ENCODE measurements around the gene PTPRJ.
"Not testable (repeated sequence)": the region's sequence is repeated elsewhere in the genome, so short reads cannot be mapped to it uniquely, and the experiment has no call there.

The PTPRJ gene

GRCh38 chr11:48018528-48019216 lies 38.3 kb downstream of the PTPRJ start:
- no peak for DNase-seq (ENCODE audit: low read depth in 2 of 2)

DNA sequence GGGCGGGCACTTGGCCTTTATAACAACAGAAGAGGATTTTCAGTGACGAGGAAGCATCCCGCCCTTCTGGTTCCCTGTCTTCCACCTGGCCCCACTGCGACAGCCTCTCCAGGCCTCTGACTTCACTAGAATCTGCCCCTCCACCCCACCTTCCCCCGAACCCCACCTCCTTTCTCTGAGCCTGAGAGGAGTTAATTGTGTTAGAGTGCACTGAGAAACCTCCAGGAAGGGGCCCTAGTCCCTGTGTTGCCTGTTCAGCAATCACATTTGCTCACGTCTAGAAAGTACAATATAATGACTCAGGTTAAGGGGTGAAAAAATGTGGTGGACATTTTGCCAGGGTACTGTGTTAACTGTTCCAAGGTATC lies 38.8 kb downstream of the PTPRJ start:
- DNase-seq (ENCODE audit: low read depth in 2 of 2) = no peak

DNA sequence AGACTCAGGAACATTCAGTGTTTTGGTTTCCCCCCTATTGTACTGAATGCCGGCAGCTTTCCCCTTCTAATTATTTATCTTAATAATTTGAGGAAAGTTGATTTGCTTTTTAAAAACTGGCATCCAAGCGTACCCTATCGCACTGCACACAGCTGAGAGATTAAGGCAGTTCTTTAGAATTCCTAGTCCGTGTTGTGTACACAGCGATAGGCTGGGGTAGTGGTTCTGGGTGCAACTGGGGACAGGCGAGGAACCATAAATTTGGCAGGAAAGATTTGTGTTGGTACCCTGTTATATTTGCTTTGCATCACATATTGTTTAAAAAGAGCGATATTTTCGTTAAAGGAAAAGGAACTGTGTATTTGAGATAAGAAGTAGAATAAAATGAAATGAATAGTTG lies 39.2 kb downstream of the PTPRJ start:
- no peak for DNase-seq (ENCODE audit: low read depth in 2 of 2)

- no peak for DNase-seq (ENCODE audit: low read depth in 2 of 2)
Measured at GRCh38 chr11:48020092-48020755, 39.9 kb downstream of the PTPRJ start.

DNA sequence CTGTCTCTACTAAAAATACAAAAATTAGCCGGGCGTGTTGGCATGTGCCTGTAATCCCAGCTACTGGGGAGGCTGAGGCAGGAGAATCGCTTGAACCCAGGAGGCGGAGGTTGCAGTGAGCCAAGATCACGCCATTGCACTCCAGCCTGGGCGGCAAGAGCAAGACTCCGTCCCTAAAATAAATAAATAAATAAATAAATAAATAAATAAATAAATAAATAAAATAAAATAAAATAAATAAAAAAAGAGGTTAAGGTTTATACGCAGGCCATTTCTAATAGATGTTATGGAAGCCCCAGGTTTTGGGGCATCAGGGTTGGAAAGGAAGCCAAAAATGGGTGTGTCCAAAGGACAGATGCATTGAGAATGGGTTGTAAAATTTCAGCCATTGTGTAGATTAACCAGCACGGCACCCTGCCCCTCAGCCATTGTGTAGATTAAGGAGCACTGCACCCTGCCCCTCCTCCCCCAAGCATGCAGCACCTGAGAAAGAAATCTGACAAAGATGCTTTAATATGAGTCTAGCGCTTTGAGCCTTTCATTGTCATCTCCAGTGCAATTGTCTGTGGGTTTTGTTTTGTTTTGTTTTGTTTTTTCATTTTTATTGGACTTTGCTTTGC lies 41.0 kb downstream of the PTPRJ start:
- DNase-seq (ENCODE audit: low read depth in 2 of 2) = not testable (repeated sequence)

GRCh38 chr11:48022445-48022844 lies 42.1 kb downstream of the PTPRJ start:
- DNase-seq (ENCODE audit: low read depth in 2 of 2) = no peak

DNA sequence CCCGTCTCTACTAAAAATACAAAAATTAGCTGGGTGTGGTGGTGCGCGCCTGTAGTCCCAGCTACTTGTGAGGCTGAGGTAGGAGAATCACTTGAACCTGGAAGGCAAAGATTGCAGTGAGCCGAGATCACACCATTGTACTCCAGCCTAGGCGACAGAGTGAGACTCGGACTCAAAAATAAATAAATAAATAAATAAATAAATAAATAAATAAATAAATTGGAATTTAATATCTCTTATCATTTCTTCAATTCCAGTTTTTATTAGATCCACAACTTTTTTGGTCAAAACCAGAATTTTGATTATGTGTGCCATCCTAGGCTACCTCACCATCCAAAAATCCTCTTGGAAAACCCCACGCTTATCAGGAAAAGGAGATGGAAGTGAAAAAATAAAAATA lies 43.2 kb downstream of the PTPRJ start:
- DNase-seq (ENCODE audit: low read depth in 2 of 2) = not testable (repeated sequence)

DNA sequence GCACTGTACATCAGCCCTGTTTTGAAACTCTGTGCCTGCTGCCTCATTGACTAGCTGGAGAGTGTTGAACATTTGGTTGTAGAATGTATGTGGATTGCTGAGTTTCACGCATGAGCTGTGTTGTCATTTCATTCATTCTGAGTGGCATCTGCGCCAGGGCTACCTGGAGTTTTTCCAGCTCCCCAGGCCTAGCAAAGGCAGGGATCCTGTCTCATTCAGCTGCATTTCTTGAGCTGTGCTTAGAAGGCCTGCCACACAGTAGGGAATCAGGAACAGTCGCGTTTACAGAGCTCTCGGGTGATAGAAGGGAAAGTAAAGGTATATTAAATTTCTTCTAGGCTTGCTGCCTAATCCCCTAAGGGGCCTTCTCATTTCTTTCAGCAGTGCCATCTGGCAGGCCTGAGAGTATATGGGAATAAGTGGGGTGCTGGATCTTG lies 44.3 kb downstream of the PTPRJ start:
- no peak for DNase-seq (ENCODE audit: low read depth in 2 of 2)

GRCh38 chr11:48025293-48025983 lies 45.1 kb downstream of the PTPRJ start:
- no peak for DNase-seq (ENCODE audit: low read depth in 2 of 2)

DNA sequence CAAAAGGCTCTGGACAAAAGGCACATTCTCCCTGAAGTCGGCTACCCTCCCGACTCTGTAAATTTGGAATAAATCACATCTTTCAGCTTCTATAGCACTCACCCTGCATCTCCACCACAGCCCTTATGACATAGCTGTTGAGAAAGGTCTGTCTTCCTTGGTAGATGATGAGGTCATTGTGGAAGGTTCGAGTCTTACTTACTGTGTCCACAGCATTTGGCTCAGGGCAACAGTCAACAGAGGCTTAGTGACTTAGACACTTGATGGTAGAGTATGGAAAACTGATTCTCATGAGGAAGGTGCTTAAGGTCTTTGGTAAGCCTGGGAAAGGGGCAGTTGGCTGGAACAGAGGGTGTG lies 45.6 kb downstream of the PTPRJ start:
- no peak for DNase-seq (ENCODE audit: low read depth in 2 of 2)

DNA sequence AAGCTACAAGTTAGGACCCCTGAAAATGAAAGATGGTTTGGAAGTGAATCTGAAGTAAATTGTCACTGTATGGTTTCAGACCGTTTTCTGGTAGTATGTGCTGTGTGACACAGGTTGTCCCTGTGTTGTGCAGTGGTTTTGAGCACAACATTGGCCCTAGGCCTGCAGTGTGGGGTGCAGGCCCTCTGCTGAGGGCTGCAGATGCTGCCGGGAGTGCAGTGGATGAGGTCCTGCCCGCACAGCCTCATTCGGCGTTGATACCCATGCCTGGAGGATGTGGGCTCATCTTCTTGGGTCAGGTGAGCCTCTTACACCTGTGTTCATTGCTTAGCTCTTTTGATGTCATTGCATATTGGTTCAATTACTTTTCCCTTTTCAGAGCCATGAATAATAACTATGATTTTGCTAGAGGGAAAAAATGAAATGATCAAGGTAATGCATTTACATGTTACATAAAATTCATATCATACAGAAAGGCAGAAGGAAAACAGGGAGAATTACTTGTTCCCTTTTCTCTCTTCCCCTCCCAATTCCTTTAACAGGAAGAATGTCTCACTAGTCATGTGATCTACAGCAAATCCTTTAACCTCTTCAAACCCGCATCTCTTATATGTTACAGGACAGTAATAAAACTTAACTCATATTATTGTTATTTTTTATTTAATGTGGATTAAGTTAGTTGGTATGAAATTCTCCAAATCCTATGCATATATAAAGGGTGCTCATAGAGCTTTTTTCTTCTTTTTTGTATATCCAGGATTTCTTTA lies 48.7 kb downstream of the PTPRJ start:
- no peak for DNase-seq (ENCODE audit: low read depth in 2 of 2)

GRCh38 chr11:48029681-48030290 lies 49.4 kb downstream of the PTPRJ start:
- DNase-seq (ENCODE audit: low read depth in 2 of 2) = no peak

GRCh38 chr11:48031602-48032001 lies 51.2 kb downstream of the PTPRJ start:
- DNase-seq (ENCODE audit: low read depth in 2 of 2) = no peak

DNA sequence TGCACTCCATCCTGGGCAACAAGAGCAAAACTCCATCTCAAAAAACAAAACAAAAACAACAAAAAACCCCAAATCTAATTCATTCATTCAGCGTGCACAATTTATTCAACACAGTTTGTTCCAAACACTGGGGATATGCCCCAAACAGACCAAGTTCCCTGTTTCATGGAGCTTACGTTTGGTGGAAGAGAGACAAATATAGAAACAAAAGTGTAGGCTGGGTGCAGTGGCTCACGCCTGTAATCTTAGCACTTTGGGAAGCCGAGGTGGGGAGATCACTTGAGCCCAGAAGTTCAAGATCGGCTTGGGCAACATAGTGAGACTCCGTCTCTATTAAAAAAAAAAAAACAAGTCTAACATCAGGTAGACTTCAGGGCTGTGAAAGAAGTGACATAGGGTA lies 52.4 kb downstream of the PTPRJ start:
- no peak for DNase-seq (ENCODE audit: low read depth in 2 of 2)

DNA sequence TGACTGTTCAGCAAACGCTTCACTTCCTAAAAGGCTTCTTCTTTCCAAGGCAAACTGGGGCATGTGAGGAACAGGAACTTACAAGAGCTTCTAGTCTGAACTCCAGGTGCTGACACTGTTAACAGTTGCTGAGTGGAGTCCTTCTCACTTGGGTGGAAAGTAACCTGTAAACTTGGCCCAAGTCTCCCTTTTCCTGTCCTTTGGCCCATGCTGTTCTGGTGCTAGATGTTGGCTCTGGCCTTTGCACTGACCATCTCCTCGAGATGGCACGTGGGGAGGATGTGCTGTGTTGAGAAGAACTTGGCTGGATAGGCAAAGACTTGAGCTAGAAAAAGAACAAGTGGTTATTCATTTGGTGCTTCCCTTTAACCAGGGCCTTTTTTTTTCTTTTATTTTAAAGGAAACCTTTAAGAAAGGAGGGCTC lies 53.6 kb downstream of the PTPRJ start:
- no peak for DNase-seq (ENCODE audit: low read depth in 2 of 2)

DNA sequence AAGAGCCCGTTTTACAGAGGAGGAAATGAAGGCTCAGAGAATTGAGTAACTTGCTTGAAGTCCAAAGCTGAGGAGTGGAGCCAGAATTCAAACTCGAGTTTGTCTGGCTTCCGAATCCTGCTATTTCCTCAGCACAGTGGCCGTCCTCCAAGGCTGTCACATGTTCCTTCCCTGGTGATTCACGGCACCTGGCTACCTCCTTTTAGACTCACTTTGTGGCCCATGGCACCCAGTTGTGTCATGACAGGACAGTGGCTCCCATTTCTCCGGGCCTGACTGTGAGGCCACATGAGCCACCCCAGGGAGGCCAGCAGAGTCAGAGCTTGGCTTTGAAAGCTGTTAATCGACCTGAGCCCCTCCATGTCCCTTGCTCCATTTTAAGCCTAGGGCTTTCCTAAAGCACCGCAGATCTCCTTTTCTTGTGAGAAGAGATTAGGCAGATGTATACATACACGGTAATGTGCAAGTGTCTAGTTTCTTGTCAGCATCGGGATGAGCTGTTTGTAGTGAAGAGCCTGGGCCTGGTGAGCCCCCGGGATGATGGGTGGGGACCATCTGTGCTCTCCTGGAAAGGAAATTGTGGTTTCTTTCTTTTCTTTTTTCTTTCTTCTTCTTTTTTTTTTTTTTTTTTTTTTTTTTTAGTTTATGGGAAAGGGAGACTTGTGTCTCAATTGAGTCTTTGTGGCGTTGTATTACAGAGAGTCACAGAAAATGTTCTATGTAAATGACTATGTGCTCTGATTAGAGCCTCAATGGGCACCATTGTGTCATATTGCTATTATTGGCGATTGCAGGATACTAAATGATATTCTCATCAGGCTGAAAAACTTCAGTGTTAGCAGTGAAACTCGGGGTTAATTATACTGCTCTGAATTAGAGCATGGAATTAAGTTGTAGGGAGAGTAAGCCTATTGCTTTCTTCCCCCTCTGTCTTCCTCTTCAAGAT lies 54.8 kb downstream of the PTPRJ start:
- no peak for DNase-seq (ENCODE audit: low read depth in 2 of 2)

- DNase-seq (ENCODE audit: low read depth in 2 of 2) = no peak
Measured at GRCh38 chr11:48036011-48036410, 55.7 kb downstream of the PTPRJ start.

DNA sequence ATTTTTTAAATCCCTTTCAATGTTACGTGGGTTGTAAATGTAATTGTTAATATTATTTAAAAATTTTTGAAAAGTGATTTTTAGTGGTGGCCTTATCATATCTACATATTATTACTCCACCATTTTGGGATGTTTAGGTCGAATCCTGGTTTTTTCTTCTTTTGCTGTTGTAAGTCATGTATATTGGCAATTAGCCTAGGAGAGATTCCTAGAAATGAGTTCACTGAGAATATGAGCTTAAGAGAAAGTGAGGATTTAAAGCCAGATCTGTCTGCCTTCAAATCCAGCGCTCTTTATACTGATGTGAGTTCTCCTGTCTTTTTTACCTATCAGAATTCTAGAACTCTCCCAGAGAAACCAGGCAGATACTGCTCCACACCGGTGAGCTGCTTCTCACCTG lies 56.1 kb downstream of the PTPRJ start:
- DNase-seq (ENCODE audit: low read depth in 2 of 2) = no peak

- DNase-seq (ENCODE audit: low read depth in 2 of 2) = no peak
Measured at GRCh38 chr11:48037709-48038468, 57.5 kb downstream of the PTPRJ start.

Measured in stimulated activated CD4-positive, alpha-beta T cell treated with anti-CD3 and anti-CD28 coated beads, Interleukin-4, amount 100 ng/mL, for 48 hours (primary cell).